Bronchial epithelial cell (primary cell): ENCODE measurements around the gene BEST3. TPM values are rescaled to one million over a fixed set of nuclear protein-coding genes. Genes with fewer than 3 reads are reported as not detected.

Experiments used
- DNase-seq: peaks from one replicate; pipeline ENCODE4 v3.0.0-alpha.2; 2010; ENCODE audit warnings: low read depth
- FAIRE-seq: peaks from 2 replicates; lab custom pipeline; 2011; peaks lifted over from hg19 to GRCh38; lab: Jason Lieb, UNC
- H3K27me3 ChIP-seq: 2 replicates; pipeline ENCODE4 v1.5.1; 2011; ENCODE audit warnings: low read length; ENCODE audit not compliant: control insufficient read depth, insufficient read depth
- H3K36me3 ChIP-seq: 2 replicates; pipeline ENCODE4 v1.5.1; 2011; ENCODE audit warnings: low read length; ENCODE audit not compliant: control insufficient read depth, insufficient read depth
- H3K4me3 ChIP-seq: 2 replicates; pipeline ENCODE4 v1.5.1; 2011; ENCODE audit warnings: mild to moderate bottlenecking, low read depth, low read length, control low read depth
- total RNA-seq: library from RNA; depleted of rRNA; stranded (reverse); fragments of >200 nt; gene quantifications from 2 replicates; pipeline ENCODE4 v1.2.1, GENCODE V29; 2014
- TF ChIP-seq, protein P1 (sequence below): IDR thresholded peaks from 2 replicates; pipeline ENCODE4 v1.5.1; 2011; ENCODE audit warnings: mild to moderate bottlenecking, moderate library complexity, low read length, control low read depth, inconsistent platforms; ENCODE audit not compliant: insufficient read depth, severe bottlenecking

The BEST3 gene
- total RNA-seq, 1 donor from 2014 or later = not detected

DNA sequence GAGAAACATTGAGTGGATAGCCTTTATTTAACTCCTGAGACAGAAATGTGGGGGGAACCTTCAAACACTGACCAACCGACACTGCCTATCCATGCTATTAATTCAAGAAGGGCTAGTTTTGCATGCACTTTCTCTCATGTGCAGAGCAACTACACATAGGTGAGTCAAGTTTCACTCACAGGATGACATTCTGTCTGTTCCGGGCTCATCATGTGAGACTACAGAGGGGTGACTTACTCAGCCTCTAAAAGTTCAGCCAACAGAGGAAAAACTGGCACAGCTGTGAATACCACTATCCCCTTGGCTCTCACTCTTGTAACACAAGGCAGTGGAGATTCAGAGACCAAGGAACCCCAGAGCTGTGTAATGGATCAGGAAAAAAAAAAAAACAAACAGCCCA is 13.3 kb downstream of the BEST3 start:
- Histone ChIP-seq H3K4me3 (no peak overlapping the region), H3K36me3 (no peaks in the 10 kb centered on the region), H3K27me3 (no peaks in the 10 kb centered on the region)
- TF ChIP-seq, protein P1, sequence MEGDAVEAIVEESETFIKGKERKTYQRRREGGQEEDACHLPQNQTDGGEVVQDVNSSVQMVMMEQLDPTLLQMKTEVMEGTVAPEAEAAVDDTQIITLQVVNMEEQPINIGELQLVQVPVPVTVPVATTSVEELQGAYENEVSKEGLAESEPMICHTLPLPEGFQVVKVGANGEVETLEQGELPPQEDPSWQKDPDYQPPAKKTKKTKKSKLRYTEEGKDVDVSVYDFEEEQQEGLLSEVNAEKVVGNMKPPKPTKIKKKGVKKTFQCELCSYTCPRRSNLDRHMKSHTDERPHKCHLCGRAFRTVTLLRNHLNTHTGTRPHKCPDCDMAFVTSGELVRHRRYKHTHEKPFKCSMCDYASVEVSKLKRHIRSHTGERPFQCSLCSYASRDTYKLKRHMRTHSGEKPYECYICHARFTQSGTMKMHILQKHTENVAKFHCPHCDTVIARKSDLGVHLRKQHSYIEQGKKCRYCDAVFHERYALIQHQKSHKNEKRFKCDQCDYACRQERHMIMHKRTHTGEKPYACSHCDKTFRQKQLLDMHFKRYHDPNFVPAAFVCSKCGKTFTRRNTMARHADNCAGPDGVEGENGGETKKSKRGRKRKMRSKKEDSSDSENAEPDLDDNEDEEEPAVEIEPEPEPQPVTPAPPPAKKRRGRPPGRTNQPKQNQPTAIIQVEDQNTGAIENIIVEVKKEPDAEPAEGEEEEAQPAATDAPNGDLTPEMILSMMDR = no peak
- FAIRE-seq = no peak
- peak; percentile 91 for DNase-seq

DNA sequence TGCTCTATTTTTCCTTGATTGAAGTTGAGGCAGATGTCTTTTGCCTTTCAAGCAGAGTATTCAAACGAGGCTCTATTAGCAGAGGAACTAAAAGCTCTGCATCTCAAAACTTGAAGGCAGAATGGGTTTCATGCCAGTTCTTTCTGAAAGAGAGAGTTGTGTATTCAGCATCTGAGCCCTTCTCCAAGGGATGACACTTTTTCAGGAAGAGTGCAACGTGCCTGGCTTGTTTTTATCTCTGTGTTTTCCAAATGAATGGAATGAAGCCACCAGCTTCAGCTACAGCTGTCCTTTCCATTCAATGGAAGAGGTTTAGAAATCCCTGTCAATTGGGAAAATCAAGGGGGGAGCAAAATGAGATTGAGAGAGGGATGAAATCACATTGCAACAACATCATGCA is 14.6 kb downstream of the BEST3 start:
- TF ChIP-seq, protein P1 = no peak
- no peaks in the 10 kb centered on the region for H3K36me3 ChIP-seq
- no peaks in the 10 kb centered on the region for H3K27me3 ChIP-seq
- DNase-seq (no peak), FAIRE-seq (no peak)
- no peak overlapping the region for H3K4me3 ChIP-seq

DNA sequence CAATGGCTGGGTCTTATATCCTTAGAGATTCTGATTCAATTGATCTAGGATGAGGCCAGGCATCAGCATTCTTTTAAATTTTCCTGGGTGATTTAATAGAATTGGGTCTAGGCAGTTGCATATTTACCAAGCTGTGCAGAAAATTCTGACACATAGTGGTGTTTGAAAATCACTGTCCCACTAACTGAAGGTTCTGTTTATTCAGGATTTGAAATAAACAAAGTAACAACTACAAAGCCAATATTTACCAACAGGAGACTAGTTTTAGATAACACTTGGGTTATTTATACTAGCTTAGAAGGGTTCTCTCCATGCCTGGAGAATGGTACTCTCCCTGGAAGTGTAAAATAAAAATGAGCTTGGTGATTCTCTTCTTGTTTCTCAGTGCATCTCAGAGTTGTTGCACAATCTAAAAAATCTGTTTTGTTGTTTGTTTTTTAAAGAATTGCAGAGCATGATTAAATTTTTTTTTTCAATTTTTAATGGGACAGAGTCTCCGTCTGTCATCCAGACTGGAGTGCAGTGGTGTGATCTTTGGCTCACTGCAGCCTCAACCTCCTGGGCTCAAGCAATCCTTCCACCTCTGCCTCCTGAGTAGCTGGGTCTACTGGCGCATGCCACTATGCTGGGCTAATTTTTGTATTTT is 16.9 kb downstream of the BEST3 start:
- FAIRE-seq (no peak), DNase-seq (no peak)
- TF ChIP-seq, protein P1 = no peak
- Histone ChIP-seq H3K4me3 (no peak overlapping the region), H3K36me3 (no peaks in the 10 kb centered on the region), H3K27me3 (no peaks in the 10 kb centered on the region)

DNA sequence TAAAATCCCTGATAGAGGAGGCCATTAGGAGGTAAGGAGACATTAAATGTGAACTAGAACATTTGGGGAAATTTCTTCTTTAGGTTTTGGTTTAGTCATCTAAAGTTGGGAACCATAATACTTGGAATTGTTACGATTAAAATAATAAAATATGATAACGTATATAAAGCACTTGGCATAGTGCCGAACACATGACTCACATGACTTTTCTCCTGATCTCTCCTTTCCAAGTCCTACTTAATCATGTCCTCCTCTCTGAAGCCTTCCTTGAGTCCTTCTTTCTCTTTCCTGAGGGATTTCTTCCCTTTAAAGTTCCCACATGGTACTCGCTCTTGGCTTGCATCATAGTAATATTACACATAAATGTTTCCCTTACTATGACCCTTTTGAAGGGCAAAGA is 20.0 kb downstream of the BEST3 start:
- no peak for DNase-seq
- TF ChIP-seq, protein P1 = no peak
- H3K36me3 ChIP-seq = no peaks in the 10 kb centered on the region
- H3K4me3 ChIP-seq = no peak overlapping the region
- no peaks in the 10 kb centered on the region for H3K27me3 ChIP-seq
- FAIRE-seq = no peak

DNA sequence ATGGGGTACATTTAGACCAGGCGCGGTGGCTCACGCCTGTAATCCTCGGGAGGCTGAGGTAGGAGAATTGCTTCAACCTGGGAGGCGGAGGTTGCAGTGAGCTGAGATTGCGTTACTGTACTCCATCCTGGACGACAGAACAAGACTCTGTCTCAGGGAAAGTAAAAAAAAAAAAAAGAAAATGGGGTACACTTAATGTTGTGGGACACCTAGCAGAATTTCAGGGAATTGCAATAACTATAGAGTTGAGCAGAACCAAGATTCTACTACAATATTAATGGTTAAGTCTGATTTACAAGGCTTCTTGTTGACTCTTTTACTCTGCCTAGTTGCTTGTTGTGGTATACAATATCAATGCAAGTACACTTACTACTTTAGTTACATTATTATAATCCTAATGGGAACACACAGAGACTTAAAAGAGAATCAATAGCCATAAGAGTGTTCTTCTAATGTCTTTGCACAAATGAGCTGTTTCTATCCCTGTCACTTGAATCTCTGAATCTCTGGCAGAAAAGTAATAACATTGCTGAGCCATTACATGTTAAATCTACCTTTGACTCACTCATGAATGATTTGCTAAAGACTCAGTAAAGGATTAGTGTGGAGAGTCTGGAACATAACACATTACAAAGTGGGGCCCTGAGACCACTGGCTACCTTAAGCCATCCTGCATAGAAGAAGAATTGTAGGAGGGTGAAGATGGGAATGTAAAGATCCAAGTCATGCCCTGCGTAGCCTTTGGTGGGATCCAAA is 22.7 kb downstream of the BEST3 start:
- TF ChIP-seq, protein P1 = peak; percentile 6
- Histone ChIP-seq H3K27me3 (no peaks in the 10 kb centered on the region), H3K4me3 (no peak overlapping the region), H3K36me3 (no peaks in the 10 kb centered on the region)
- FAIRE-seq (no peak), DNase-seq (peak; percentile 22)
